CD14-positive monocyte (primary cell): Measurements from ENCODE around the gene CXCL11. TPM values are rescaled to one million over a fixed set of nuclear protein-coding genes. Genes with fewer than 3 reads are reported as not detected.
"Not testable (repeated sequence)": the region's sequence is repeated elsewhere in the genome, so short reads cannot be mapped to it uniquely, and the experiment has no call there.

Experiments
- DNase-seq, 3 donors: peaks; one replicate each; pipeline ENCODE4 v3.0.0-alpha.2; 2011 to 2022
- H2AFZ ChIP-seq: 2 replicates; pipeline ENCODE4 v1.6.0; 2012; ENCODE audit warnings: mild to moderate bottlenecking, low read depth, low read length, inconsistent platforms; ENCODE audit not compliant: insufficient read depth, poor library complexity, severe bottlenecking
- H3K27ac ChIP-seq, 2 donors: 1 replicate in 1 of 2; 2 replicates in 1 of 2; pipeline ENCODE4 v1.5.1; 2012 to 2013; ENCODE audit warnings: low read length in 2 of 2, control low read depth in 1 of 2, inconsistent platforms in 1 of 2, low read depth in 1 of 2, mild to moderate bottlenecking in 1 of 2
- H3K27me3 ChIP-seq, 2 donors: one replicate each; pipeline versions ENCODE4 v1.6.0 to v1.6.1; 2011 to 2013; ENCODE audit warnings: low read length in 2 of 2; ENCODE audit not compliant: control insufficient read depth in 2 of 2, insufficient read depth in 2 of 2
- H3K36me3 ChIP-seq, 2 donors: replicated peaks in 1 of 2; 1 replicate in 1 of 2; 2 replicates in 1 of 2; pipeline versions ENCODE4 v1.5.1 to v1.6.1; 2012 to 2013; ENCODE audit warnings: low read length in 2 of 2, control low read depth in 1 of 2, inconsistent platforms in 1 of 2, mild to moderate bottlenecking in 1 of 2; ENCODE audit not compliant: insufficient read depth in 2 of 2, control insufficient read depth in 1 of 2
- H3K4me1 ChIP-seq, 2 donors: 1 replicate in 1 of 2; 2 replicates in 1 of 2; pipeline versions ENCODE4 v1.5.1 to v1.6.1; 2012 to 2013; ENCODE audit warnings: low read length in 2 of 2, control low read depth in 1 of 2, inconsistent platforms in 1 of 2, mild to moderate bottlenecking in 1 of 2, moderate library complexity in 1 of 2; ENCODE audit not compliant: insufficient read depth in 2 of 2, control insufficient read depth in 1 of 2
- H3K4me2 ChIP-seq: replicated peaks from 2 replicates; pipeline ENCODE3; 2012; ENCODE audit warnings: low read length, moderate library complexity, mild to moderate bottlenecking; ENCODE audit not compliant: poor library complexity, severe bottlenecking; ENCODE audit errors: extremely low read depth
- H3K4me3 ChIP-seq, 3 experiments: fragments of 200-600 bp in 1 of 3; sonication (generic) in 1 of 3; replicated peaks in 1 of 3; 1 replicate in 2 of 3; 2 replicates in 1 of 3; pipeline ENCODE4 v1.5.1; 2011 to 2013; ENCODE audit warnings: low read length in 3 of 3, mild to moderate bottlenecking in 3 of 3, control low read depth in 2 of 3, low read depth in 2 of 3, inconsistent platforms in 1 of 3, moderate library complexity in 1 of 3
- H3K79me2 ChIP-seq: 2 replicates; pipeline ENCODE4 v1.6.0; 2012; ENCODE audit warnings: mild to moderate bottlenecking, control low read depth, inconsistent platforms, low read length, moderate library complexity; ENCODE audit not compliant: insufficient read depth
- H3K9ac ChIP-seq: 2 replicates; pipeline ENCODE4 v1.6.0; 2017; ENCODE audit warnings: low read length, mild to moderate bottlenecking; ENCODE audit not compliant: insufficient read depth, poor library complexity, severe bottlenecking
- H3K9me3 ChIP-seq, 2 donors: replicated peaks in 1 of 2; 1 replicate in 1 of 2; 2 replicates in 1 of 2; pipeline versions ENCODE4 v1.5.1 to v1.6.1; 2012 to 2013; ENCODE audit warnings: low read length in 2 of 2, control low read depth in 1 of 2; ENCODE audit not compliant: control insufficient read depth in 1 of 2, insufficient read depth in 1 of 2
- H4K20me1 ChIP-seq: 2 replicates; pipeline ENCODE4 v1.6.0; 2012; ENCODE audit warnings: mild to moderate bottlenecking, low read length, control low read depth, moderate library complexity; ENCODE audit not compliant: insufficient read depth
- H3K27ac Mint-ChIP-seq, 7 donors: one replicate each; pipeline ENCODE4 v1.8.0; 2020; ENCODE audit warnings: mild to moderate bottlenecking in 7 of 7, mixed read lengths in 7 of 7, moderate library complexity in 6 of 7, inconsistent platforms in 2 of 7
- H3K27me3 Mint-ChIP-seq, 3 donors: one replicate each; pipeline ENCODE4 v1.8.0; 2021 to 2022; ENCODE audit warnings: low read depth in 3 of 3, mild to moderate bottlenecking in 3 of 3, mixed read lengths in 3 of 3, moderate library complexity in 3 of 3, inconsistent platforms in 1 of 3
- H3K36me3 Mint-ChIP-seq, 2 donors: one replicate each; pipeline ENCODE4 v1.8.0; 2020; ENCODE audit warnings: mixed read lengths in 2 of 2, inconsistent platforms in 1 of 2, mild to moderate bottlenecking in 1 of 2
- H3K4me1 Mint-ChIP-seq: one replicate; pipeline ENCODE4 v1.8.0; 2020; ENCODE audit warnings: mild to moderate bottlenecking, mixed read lengths
- H3K4me3 Mint-ChIP-seq, 2 donors: one replicate each; pipeline ENCODE4 v1.8.0; 2020; ENCODE audit warnings: mild to moderate bottlenecking in 2 of 2, mixed read lengths in 2 of 2, moderate library complexity in 1 of 2
- H3K9me3 Mint-ChIP-seq, 7 donors: one replicate each; pipeline ENCODE4 v1.8.0; 2020 to 2022; ENCODE audit warnings: mixed read lengths in 7 of 7, mild to moderate bottlenecking in 6 of 7, moderate library complexity in 6 of 7, inconsistent platforms in 2 of 7
- WGBS: methylation state at CpG from one replicate; pipeline ENCODE4 v1.1.5; 2013; ENCODE audit warnings: missing lambda C conversion rate; ENCODE audit not compliant: insufficient coverage; 5-methylcytosine and 5-hydroxymethylcytosine counted together
- intact Hi-C, 2 donors: fragments of 100-400 bp; cut with micrococcal nuclease; formaldehyde crosslinking; loops; one replicate each; pipeline versions ENCODE4 v1.15.0 to v1.15.1; 2023
- polyA plus RNA-seq, 3 donors: library from polyadenylated mRNA; depleted of rRNA in 1 of 3; unstranded in 2 of 3; stranded (reverse) in 1 of 3; fragments of 300-500 nt in 2 of 3; fragments of >200 nt in 1 of 3; fragmentation: Illumina TruSeq in 2 of 3; gene quantifications; 1 replicate in 2 of 3; 2 replicates in 1 of 3; pipeline ENCODE4 v1.2.3, GENCODE V29; 2012 to 2021

Gene CXCL11
- polyA plus RNA-seq, 3 donors = 0.15 to 0.36 (median 0.25) TPM

GRCh38 chr4:76049860-76050416 lies 14.1 kb upstream of the CXCL11 start:
- H3K9me3 ChIP-seq, H3K27ac ChIP-seq, H3K4me1 ChIP-seq, intact Hi-C loops, H4K20me1 ChIP-seq, H3K4me3 ChIP-seq, H3K27ac Mint-ChIP-seq, H3K9ac ChIP-seq, H3K27me3 ChIP-seq, H3K27me3 Mint-ChIP-seq, H3K4me3 Mint-ChIP-seq, H2AFZ ChIP-seq, H3K36me3 Mint-ChIP-seq, H3K9me3 Mint-ChIP-seq, H3K36me3 ChIP-seq, H3K79me2 ChIP-seq, H3K4me2 ChIP-seq, DNase-seq: not testable (repeated sequence)
- H3K4me1 Mint-ChIP-seq = peaks cover 14% of the 10 kb centered on the region
- 100% methylated on average over 10 of the region's 17 CpGs for WGBS

- H3K27me3 ChIP-seq, H3K4me3 Mint-ChIP-seq, H3K27me3 Mint-ChIP-seq, H3K79me2 ChIP-seq, H3K4me3 ChIP-seq, H4K20me1 ChIP-seq, DNase-seq, H3K9ac ChIP-seq, H3K4me1 Mint-ChIP-seq, H3K36me3 Mint-ChIP-seq, H3K27ac ChIP-seq, H3K27ac Mint-ChIP-seq, H3K36me3 ChIP-seq, intact Hi-C loops, H3K4me2 ChIP-seq, H2AFZ ChIP-seq, H3K4me1 ChIP-seq: not testable (repeated sequence)
- peaks cover 0 to 10% of the 10 kb centered on the region in 2 donors for H3K9me3 ChIP-seq
- WGBS = 88% methylated on average over 1 of the region's 4 CpGs
- peaks cover 0 to 12% (median 4%) of the 10 kb centered on the region in 7 donors for H3K9me3 Mint-ChIP-seq
Measured at GRCh38 chr4:76044686-76045085, 8.8 kb upstream of the CXCL11 start.

DNA sequence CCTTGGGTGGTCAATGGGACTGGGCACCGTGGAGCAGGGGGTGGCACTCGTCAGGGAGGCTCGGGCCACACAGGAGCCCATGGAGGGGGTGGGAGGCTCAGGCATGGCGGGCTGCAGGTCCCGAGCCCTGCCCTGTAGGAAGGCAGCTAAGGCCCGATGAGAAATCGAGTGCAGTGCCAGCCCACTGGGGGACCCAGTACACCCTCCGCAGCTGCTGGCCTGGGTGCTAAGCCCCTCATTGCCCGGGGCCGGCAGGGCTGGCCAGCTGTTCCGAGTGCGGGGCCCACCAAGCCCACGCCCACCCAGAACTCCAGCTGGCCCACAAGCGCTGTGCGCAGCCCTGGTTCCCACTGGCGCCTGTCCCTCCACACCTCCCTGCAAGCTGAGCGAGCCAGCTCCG lies 7.4 kb upstream of the CXCL11 start:
- H3K27ac Mint-ChIP-seq, H3K27me3 ChIP-seq, H3K4me3 ChIP-seq, H3K27me3 Mint-ChIP-seq, intact Hi-C loops, H3K79me2 ChIP-seq, H3K4me2 ChIP-seq, H3K4me1 Mint-ChIP-seq, H3K36me3 ChIP-seq, H3K27ac ChIP-seq, H4K20me1 ChIP-seq, H2AFZ ChIP-seq, H3K9me3 ChIP-seq, H3K9me3 Mint-ChIP-seq, H3K4me3 Mint-ChIP-seq, DNase-seq, H3K4me1 ChIP-seq, H3K36me3 Mint-ChIP-seq, H3K9ac ChIP-seq: not testable (repeated sequence)
- 97% methylated on average over 8 of the region's 18 CpGs for WGBS

- H3K27me3 Mint-ChIP-seq, H3K4me3 Mint-ChIP-seq, DNase-seq, H3K9ac ChIP-seq, H3K4me2 ChIP-seq, H3K27ac Mint-ChIP-seq, H3K4me1 Mint-ChIP-seq, H2AFZ ChIP-seq, H3K36me3 Mint-ChIP-seq, H3K4me1 ChIP-seq, H3K9me3 Mint-ChIP-seq, H3K79me2 ChIP-seq, H3K27me3 ChIP-seq, H4K20me1 ChIP-seq, H3K36me3 ChIP-seq, intact Hi-C loops, H3K27ac ChIP-seq, H3K4me3 ChIP-seq, H3K9me3 ChIP-seq: not testable (repeated sequence)
- no CpG with 5 or more reads among the region's 18 CpGs for WGBS
Measured at GRCh38 chr4:76042241-76042998, 6.5 kb upstream of the CXCL11 start.
